ACC112 (cell line): Measurements from ENCODE around the gene MBTPS1.

ENCODE experiments used
- H2AFZ ChIP-seq: fragments of 200-600 bp; sonication (generic); one replicate; pipeline ENCODE4 v1.6.0; 2017; ENCODE audit warnings: antibody characterized with exemption, low read length; ENCODE audit not compliant: unreplicated experiment
- H3K27ac ChIP-seq: fragments of 200-600 bp; sonication (generic); 2 replicates; pipeline ENCODE4 v1.5.1; 2014; ENCODE audit warnings: low read depth, mild to moderate bottlenecking, antibody characterized with exemption, low read length, moderate library complexity
- H3K27me3 ChIP-seq: fragments of 200-600 bp; sonication (generic); 2 replicates; pipeline ENCODE4 v1.6.1; 2014; ENCODE audit warnings: mild to moderate bottlenecking, antibody characterized with exemption, low read length, moderate library complexity, mixed read lengths; ENCODE audit not compliant: insufficient read depth
- H3K36me3 ChIP-seq: fragments of 200-600 bp; sonication (generic); 2 replicates; pipeline ENCODE4 v1.6.1; 2016; ENCODE audit warnings: mild to moderate bottlenecking, antibody characterized with exemption, low read length, moderate library complexity, mixed read lengths; ENCODE audit not compliant: insufficient read depth
- H3K4me1 ChIP-seq: fragments of 200-600 bp; sonication (generic); one replicate; pipeline ENCODE4 v1.6.1; 2016; ENCODE audit warnings: low read length, mixed read lengths; ENCODE audit not compliant: insufficient read depth, unreplicated experiment, control insufficient read depth
- H3K4me3 ChIP-seq: fragments of 200-600 bp; sonication (generic); 2 replicates; pipeline ENCODE4 v1.5.1; 2014; ENCODE audit warnings: mild to moderate bottlenecking, low read depth, low read length
- H3K79me2 ChIP-seq: fragments of 200-600 bp; sonication (generic); one replicate; pipeline ENCODE4 v1.6.0; 2016; ENCODE audit warnings: low read length; ENCODE audit not compliant: control insufficient read depth, unreplicated experiment, insufficient read depth

The MBTPS1 gene

DNA sequence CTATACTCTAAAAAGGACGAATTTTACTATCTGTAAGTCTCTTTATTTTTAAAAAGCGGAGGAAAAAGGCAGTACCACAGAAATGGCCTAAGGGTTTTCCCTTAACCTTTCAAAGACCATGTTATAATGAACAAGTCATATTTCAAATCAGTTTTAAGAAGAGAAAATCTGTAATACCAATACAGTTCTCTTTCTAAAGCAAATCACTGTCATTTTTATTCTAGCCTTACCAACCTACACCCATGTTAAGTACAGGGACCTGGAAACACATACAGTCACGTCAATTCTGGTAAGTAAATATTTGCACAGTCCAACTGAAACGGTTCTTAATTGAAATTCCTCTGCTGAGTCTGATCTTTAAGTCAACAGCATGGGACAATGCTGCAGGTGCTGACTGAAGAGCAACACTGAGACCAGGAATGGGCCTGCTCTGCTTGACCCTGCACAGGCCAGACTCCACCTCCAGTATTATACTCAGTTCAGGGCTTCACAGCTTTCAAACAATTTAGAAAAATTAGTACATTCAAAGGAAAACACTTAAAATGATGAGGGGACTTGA lies 20.2 kb downstream of the MBTPS1 start:
- Histone ChIP-seq H3K4me1 (peaks cover 14% of the 10 kb centered on the region), H3K27ac (no peak overlapping the region), H3K36me3 (peaks cover 27% of the 10 kb centered on the region), H3K4me3 (no peak overlapping the region), H3K79me2 (no peaks in the 10 kb centered on the region), H2AFZ (no peak overlapping the region), H3K27me3 (no peaks in the 10 kb centered on the region)

DNA sequence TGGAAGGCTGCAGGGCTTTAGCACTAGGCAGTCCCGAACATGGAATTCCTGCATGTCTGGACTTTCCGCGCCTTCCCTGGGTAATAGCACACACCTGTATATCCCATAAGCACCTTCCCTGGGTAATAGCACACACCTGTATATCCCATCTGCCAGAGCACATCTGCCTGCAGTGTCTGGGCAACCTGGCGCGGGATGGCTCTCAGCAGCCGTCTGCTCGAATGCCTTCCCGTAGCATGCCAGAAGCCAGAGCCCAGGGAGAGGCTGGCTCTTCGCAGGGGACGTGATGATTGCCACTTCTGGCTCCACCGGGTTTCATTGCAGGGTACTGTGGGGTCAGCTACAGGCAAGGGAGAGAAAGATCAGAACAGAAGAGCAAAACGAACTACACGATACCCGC lies 21.3 kb downstream of the MBTPS1 start:
- H2AFZ ChIP-seq = no peak overlapping the region
- no peak overlapping the region for H3K4me3 ChIP-seq
- H3K79me2 ChIP-seq = no peaks in the 10 kb centered on the region
- no peak overlapping the region for H3K27ac ChIP-seq
- peaks cover 14% of the 10 kb centered on the region for H3K4me1 ChIP-seq
- H3K27me3 ChIP-seq = no peaks in the 10 kb centered on the region
- H3K36me3 ChIP-seq = peaks cover 27% of the 10 kb centered on the region

DNA sequence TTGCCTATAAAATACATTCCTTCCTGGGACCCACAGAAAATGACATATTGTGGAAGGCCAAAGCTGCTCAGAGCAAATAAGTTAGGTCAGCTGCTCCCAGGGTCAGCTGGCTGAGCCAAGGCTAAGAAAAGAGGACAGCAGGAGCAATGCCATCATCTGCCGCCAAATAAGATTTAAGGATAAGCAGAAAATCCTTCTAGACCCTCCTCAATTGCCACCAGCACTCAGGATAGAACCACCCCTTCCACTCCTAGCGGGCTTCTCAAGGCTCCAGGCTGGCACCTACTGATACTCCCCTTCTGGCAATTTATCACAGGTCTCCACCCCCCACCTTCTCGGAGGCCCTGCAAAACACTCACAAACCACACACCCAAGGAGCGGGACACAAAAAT lies 22.9 kb downstream of the MBTPS1 start:
- Histone ChIP-seq H3K4me3 (no peak overlapping the region), H3K27me3 (no peaks in the 10 kb centered on the region), H3K36me3 (peaks cover 27% of the 10 kb centered on the region), H2AFZ (no peak overlapping the region), H3K79me2 (no peaks in the 10 kb centered on the region), H3K27ac (no peak overlapping the region), H3K4me1 (peaks cover 4% of the 10 kb centered on the region)

DNA sequence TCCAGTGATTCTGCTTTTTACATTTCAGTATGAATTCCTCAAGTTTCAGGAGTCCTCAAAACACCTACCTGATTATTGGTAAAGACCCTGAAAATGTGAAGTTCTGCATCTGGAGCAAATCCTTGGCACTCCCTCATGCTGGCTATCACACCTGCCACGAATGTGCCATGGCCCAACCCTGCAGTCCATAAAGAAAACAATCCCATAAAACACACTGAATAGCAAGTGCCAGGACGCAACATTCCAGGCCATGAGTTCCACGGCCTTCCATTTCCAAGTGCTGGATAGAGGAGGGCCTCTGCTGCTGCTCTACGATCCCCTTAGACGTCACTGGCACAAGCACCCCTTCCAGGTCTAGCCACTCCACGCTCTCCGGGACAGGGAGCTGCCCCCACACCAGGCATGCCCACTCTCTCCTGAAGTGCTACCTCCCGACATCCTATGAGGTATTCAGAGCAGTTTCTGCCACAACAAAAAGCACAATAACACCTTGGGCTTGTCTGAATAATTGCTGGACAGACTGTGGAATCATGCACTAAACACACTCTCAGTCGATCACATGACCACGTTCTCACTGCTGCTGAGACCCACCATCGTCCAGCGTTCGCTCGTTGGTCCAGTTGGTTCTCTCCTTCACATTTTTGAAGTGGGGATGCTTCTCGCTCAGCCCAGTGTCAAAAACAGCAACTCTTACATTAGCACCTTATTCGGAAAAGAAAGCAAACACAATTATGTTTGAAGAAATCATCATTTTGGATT lies 23.4 kb downstream of the MBTPS1 start:
- Histone ChIP-seq H3K27ac (no peak overlapping the region), H3K79me2 (no peaks in the 10 kb centered on the region), H2AFZ (no peak overlapping the region), H3K4me1 (no peaks in the 10 kb centered on the region), H3K4me3 (no peak overlapping the region), H3K36me3 (peaks cover 27% of the 10 kb centered on the region), H3K27me3 (no peaks in the 10 kb centered on the region)

DNA sequence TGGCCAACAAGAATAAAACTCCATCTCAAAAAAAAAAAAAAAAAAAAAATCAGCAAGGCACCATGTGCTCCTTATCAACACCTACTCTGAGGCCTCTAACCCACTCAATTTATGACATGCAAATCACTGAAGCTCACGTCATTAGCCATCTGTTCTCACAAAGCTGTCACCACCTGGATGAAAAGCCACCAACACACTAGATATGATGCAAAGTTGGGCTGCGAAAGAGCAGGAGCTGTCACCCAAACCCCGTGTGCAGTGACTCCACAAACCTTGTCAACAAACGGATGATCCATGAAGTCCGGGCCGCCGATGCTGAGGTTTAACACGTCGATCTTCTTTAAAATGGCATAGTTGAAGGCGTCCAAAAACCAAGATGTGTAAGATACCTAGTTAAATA lies 25.3 kb downstream of the MBTPS1 start:
- H3K27ac ChIP-seq = no peak overlapping the region
- H3K4me3 ChIP-seq = no peak overlapping the region
- peaks cover 23% of the 10 kb centered on the region for H3K36me3 ChIP-seq
- no peaks in the 10 kb centered on the region for H3K79me2 ChIP-seq
- no peaks in the 10 kb centered on the region for H3K27me3 ChIP-seq
- no peaks in the 10 kb centered on the region for H3K4me1 ChIP-seq
- no peak overlapping the region for H2AFZ ChIP-seq

DNA sequence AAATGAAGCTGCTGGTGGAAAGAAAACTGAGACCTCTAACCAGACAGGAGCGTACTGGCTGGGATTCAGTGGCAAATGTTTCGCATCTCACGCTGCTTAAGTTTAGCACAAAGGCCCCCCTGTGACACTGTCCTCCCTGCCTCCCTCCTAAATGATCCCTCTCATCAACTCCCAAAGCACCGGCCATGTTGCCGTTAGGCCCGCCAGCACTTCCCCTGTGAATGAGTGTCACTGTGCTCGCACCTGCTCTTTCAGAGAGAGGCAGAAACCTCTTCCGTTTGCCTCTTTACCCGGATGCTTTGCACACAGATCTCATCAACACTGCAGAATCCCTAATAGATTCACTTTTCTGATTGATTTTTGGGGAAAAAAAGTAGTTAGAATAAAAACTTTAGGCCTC lies 26.5 kb downstream of the MBTPS1 start:
- H2AFZ ChIP-seq = no peak overlapping the region
- no peaks in the 10 kb centered on the region for H3K4me1 ChIP-seq
- peaks cover 16% of the 10 kb centered on the region; the same call in 1 of the 2 replicates for H3K36me3 ChIP-seq

DNA sequence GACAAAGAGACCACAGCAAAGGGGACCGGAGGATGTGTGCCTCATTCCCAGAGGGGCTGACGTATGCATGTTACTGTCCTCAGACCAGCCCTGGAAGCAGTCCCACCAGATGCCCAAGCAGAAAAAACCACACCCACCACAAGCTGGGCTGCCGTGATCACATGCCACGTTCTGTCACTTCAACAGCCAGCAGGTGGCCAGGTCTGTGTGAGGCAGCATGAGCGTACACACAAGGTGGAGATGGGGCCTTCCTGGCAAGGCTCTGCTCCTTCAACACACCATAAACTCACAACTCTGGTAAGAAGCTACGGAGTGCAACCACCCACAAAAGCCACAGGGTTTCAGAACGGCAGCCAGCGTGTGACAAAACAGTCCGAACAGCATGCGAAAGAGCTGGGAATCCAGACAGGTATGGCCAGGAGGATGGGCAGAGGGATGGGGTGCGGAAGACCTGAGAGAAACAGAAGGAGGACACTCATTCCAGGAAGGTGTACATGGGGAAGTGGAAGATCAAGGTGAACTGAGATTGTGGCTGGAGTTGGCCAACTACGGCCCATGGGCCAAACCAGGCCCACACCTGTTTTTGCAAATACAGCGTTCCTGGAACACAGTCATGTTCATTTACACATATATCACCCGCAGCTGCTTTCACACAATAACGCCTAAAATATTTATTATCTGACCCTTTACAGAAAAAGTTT lies 27.9 kb downstream of the MBTPS1 start:
- Histone ChIP-seq H3K27me3 (no peaks in the 10 kb centered on the region), H3K27ac (no peak overlapping the region), H3K36me3 (peaks cover 19% of the 10 kb centered on the region; the same call in 1 of the 2 replicates), H3K4me1 (no peaks in the 10 kb centered on the region), H2AFZ (no peak overlapping the region), H3K79me2 (no peaks in the 10 kb centered on the region), H3K4me3 (no peak overlapping the region)

More for the DNA sequence above, 26.5 kb downstream of the MBTPS1 start:
- no peak overlapping the region for H3K4me3 ChIP-seq
- H3K79me2 ChIP-seq = no peaks in the 10 kb centered on the region
- H3K27ac ChIP-seq = no peak overlapping the region
- no peaks in the 10 kb centered on the region for H3K27me3 ChIP-seq

DNA sequence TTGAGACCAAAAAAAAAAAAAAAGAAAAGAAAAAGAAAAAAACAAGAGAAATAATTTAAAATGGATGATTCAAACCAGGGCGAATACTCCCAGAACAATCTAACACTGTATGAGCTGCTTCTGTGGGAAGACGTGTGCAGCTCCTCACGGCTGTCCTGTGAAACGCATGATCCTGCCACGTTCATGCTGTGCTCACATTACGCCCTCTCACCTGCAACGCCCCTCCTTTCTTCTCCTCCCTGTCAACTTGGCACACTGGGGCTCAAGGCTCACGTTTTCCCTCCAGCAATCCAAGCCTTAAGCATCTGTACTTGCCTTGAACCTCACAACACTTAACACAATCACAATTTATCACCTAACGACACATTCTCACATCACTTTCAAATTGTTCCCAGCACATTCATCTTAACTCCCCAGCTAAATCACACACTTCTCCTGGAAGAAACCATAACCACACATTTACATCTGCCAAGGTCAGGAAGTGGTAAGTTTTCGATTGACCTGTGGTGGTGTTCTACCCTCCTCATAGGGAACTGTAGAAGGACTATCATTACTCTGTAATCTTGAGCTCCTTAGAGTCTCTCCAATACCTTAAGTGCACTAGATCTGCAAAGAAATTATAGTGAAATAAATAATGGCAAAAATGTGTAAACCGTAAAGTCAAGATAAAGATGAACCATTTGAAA lies 29.1 kb downstream of the MBTPS1 start:
- peaks cover 18% of the 10 kb centered on the region; the same call in 1 of the 2 replicates for H3K36me3 ChIP-seq
- no peak overlapping the region for H3K27ac ChIP-seq

DNA sequence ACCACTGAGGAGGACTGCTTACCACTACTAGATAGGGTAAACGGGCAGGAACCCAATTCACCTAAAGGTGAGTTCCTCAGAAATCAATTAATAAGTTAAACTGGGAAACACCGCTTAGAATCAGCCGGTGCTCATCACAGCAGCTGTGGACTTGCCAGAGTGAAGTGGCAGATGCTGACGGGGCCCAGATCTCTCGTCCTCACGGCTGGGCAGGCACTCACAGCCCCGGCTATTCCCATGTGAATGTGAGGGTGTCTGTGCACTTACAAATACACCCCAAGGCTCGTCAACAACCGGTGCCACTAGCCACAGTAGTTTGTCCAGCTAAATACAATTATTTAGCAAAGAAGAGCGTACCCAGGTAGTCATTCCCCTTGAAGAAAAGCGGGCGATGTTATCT lies 29.7 kb downstream of the MBTPS1 start:
- Histone ChIP-seq H3K27ac (no peak overlapping the region), H3K36me3 (peaks cover 17% of the 10 kb centered on the region; the same call in 1 of the 2 replicates), H3K4me3 (no peak overlapping the region), H3K27me3 (no peaks in the 10 kb centered on the region), H3K79me2 (no peaks in the 10 kb centered on the region), H3K4me1 (no peaks in the 10 kb centered on the region), H2AFZ (no peak overlapping the region)

More for the DNA sequence above, 29.1 kb downstream of the MBTPS1 start:
- Histone ChIP-seq H3K27me3 (no peaks in the 10 kb centered on the region), H2AFZ (no peak overlapping the region), H3K4me3 (no peak overlapping the region), H3K79me2 (no peaks in the 10 kb centered on the region), H3K4me1 (no peaks in the 10 kb centered on the region)

DNA sequence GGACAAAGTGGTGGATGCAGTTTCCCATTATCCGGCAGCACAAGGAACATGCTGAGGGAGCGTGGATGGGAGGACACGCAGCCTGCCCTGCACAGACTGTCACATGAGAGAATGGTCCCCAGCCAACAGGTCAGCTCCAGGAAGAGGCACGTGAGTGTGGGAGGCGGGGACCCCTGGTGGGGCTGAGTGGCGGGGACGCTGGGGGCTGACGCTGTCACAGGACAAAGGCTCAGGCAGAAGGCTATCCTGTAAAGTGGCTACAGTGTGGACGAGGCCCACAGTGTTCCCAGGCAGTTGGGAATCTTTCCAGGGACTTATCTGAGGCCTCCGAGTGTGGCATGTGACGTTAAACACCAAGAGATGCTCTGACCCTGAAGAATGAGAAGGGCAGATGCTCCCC lies 30.4 kb downstream of the MBTPS1 start:
- Histone ChIP-seq H3K4me1 (no peaks in the 10 kb centered on the region), H3K27me3 (no peaks in the 10 kb centered on the region), H2AFZ (no peak overlapping the region), H3K79me2 (no peaks in the 10 kb centered on the region), H3K4me3 (no peak overlapping the region), H3K36me3 (peaks cover 17% of the 10 kb centered on the region), H3K27ac (no peak overlapping the region)
